Measurements from ENCODE around the gene RASD1.
A peak's percentile ranks its signal among the peaks of the same experiment; 100 is the strongest.

Gene RASD1

DNA sequence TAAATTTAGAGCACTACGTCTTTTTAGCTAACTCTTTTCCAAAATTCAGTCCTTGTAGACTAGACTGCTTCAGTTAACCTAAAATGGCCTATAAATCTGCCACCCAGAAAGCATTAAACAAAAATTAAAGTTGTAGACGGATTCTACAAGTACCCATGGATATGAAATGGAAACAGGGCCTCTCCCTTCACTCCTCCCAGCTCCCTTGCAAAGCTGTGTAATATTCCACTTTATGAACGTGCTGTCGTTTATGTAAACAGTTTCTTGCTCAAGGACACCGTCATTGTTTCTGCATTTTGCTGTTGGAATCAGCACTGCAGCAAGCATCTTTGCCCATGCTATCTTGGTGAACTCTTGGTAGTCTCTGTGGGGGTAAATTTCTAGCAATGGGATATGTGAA is 14.3 kb downstream of the RASD1 start:
- H3K27ac ChIP-seq: no peak overlapping the region
- TF ChIP-seq, protein P1, sequence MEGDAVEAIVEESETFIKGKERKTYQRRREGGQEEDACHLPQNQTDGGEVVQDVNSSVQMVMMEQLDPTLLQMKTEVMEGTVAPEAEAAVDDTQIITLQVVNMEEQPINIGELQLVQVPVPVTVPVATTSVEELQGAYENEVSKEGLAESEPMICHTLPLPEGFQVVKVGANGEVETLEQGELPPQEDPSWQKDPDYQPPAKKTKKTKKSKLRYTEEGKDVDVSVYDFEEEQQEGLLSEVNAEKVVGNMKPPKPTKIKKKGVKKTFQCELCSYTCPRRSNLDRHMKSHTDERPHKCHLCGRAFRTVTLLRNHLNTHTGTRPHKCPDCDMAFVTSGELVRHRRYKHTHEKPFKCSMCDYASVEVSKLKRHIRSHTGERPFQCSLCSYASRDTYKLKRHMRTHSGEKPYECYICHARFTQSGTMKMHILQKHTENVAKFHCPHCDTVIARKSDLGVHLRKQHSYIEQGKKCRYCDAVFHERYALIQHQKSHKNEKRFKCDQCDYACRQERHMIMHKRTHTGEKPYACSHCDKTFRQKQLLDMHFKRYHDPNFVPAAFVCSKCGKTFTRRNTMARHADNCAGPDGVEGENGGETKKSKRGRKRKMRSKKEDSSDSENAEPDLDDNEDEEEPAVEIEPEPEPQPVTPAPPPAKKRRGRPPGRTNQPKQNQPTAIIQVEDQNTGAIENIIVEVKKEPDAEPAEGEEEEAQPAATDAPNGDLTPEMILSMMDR (conservative IDR thresholded peaks at IDR 0.05): no peak

DNA sequence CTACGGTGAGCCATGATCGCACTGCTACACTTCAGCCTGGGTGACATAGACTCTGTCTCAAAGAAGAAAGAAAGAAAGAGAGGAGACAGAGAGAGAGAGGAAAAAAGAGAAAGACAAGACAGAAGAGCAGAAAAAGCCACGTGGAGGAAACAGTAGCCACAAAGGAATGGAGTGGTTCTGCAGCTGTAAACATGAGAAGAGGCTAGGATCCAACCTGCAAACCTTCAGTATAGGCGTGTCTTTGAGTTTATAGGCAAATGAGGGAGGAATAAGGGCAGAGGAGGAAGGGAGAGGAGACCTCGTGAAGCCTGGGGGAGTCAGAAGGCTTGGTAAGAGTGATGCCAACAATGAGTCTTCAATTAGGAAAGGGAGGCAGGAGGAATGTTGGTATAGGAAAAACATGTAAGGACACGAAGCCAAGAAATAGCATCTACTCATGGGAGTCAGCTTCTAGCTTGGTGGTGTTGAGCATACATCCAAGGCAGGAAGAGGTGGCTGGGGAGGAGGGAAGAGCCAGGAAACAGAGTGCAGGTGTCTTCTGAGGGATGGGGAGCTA is 15.5 kb downstream of the RASD1 start:
- TF ChIP-seq, protein P1 (conservative IDR thresholded peaks at IDR 0.05): no peak
- no peak overlapping the region for H3K27ac ChIP-seq

DNA sequence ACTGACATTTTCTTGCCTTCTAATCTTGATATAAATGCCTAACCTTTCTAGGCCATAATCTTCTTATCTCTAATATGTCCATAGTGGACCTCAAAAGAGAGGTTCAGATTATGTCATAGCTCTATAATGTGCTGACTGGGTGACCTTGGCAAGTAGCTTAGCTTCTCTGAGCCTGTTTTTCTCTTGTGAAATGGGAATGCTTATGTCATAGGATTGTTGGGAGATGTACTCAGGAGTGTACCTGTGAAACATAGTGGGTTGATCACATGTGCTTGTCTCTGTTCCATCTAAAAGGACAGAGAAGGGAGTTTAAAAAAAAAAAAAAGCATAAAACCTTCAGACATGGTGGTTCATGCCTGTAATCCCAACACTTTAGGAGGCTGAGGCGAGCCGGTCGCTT is 17.0 kb downstream of the RASD1 start:
- TF ChIP-seq, protein P1 (conservative IDR thresholded peaks at IDR 0.05): no peak
- H3K27ac ChIP-seq: no peak overlapping the region

DNA sequence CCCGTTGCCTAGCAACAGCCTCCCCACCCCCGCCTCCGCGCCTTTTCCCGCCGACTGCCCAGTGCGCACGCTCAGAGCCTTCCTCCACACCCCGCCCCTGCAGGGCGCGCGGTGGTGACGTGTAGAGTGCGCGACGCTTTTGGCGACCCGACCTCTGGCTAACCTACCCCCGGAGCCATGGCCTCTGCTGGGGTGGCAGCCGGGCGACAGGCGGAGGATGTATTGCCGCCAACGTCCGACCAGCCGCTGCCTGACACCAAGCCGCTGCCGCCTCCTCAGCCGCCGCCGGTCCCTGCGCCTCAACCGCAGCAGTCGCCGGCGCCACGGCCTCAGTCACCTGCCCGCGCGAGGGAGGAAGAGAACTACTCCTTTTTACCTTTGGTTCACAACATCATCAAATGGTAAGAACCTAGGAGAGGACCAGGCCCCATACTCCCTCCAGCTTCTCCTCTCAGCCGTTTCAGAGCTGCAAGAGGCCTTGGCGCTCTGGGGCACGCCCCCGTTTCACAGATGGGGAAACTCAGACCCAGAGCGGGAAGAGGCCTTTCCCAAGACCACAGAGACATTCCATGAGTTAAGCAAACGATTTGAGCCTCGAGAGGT is 19.2 kb downstream of the RASD1 start, which contains the start of gene MED9:
Gene MED9, plus strand, starts transcription at position 136 of the 603 bp plus-strand sequence. Its CDS starts 42 bp downstream, at position 178.
- TF ChIP-seq, protein P1 (conservative IDR thresholded peaks at IDR 0.05): no peak
- H3K27ac ChIP-seq: peak within 1 kb of the TSS; percentile 81

DNA sequence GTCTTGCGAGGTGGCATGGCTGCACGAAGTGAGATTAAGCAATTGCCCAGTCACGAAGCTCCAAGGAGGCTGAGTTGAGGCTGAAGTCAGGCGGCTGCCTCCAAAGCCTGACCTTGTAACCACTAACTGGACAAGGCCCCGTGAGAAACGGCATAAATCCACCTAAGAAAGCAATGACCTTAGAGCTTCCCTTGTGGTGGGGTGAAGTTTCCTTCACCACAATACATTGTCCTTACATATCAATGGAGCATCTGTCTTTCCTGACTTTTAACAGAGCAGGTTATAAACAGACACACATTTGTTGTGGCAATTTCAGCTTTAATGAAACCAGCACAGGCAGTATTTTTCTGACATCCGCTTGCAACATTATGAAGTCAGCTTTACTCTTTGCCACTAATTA is 21.9 kb downstream of the RASD1 start:
- no peak overlapping the region for H3K27ac ChIP-seq
- TF ChIP-seq, protein P1 (conservative IDR thresholded peaks at IDR 0.05): no peak

DNA sequence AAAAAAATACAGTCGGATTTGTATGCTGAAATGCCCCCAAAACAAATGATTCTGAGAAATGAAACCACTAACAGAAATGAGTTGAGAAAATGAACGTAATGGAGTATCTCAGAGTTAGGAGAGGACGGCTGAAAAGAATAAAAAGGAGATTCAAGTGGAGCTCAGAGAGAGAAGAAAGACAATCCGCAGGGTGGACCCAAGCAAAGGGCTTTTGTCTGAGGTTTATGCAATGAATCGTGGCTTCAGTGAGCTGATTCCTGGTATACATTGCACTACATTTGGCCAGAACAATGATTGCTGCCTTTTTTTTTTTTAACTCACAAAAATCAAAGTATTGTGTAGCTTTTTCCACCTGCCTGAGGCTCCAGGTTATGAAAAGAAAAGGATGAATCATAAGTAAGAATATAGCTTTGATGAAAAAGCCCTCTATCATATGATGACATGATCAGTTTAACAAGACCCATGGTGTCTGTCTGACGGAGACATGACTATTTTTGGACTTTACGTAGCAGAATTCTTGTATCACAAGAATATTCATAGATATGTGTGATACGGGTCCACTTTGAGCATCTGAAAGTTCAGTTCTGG is 23.8 kb downstream of the RASD1 start:
- TF ChIP-seq, protein P1 (conservative IDR thresholded peaks at IDR 0.05): no peak
- no peak overlapping the region for H3K27ac ChIP-seq

DNA sequence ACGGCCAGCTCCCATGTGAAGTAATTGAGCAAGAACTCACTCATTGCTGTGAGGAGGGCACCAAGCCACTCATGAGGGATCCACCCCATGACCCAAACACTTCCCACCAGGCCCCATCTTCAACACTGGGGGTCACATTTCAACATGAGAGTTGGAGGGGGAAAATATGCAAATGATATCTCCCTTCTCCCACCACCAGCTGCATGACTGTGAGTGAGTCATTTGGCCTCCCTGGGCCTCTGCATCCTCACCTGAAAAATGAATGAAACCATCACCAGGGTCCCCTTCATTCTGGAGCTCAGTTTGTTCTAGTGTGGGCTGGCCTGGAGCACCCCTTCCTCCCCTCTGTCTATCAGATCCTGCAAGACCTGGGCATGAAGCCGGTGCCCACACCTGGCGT is 26.2 kb downstream of the RASD1 start:
- no peak overlapping the region for H3K27ac ChIP-seq
- TF ChIP-seq, protein P1 (conservative IDR thresholded peaks at IDR 0.05): no peak

All from VCaP (cell line).